ENCODE results near the gene HRH2.

Gene HRH2

GRCh38 chr5:175679411-175679810 is 21.5 kb downstream of the HRH2 start:
- DNase-seq = no peak

GRCh38 chr5:175680020-175680419 is 22.1 kb downstream of the HRH2 start:
- DNase-seq = no peak

GRCh38 chr5:175680463-175680862 is 22.6 kb downstream of the HRH2 start:
- no peak for DNase-seq

GRCh38 chr5:175681045-175681967 is 23.4 kb downstream of the HRH2 start:
- DNase-seq = no peak

GRCh38 chr5:175681968-175682340 is 24.1 kb downstream of the HRH2 start:
- no peak for DNase-seq

- no peak for DNase-seq
Measured at GRCh38 chr5:175682664-175683063, 24.8 kb downstream of the HRH2 start.

GRCh38 chr5:175683231-175683630 is 25.4 kb downstream of the HRH2 start:
- no peak for DNase-seq

- no peak for DNase-seq
Measured at GRCh38 chr5:175683921-175684320, 26.1 kb downstream of the HRH2 start.

- no peak for DNase-seq
Measured at GRCh38 chr5:175684931-175685330, 27.1 kb downstream of the HRH2 start.

- no peak for DNase-seq
Measured at GRCh38 chr5:175685701-175686350, 28.0 kb downstream of the HRH2 start.

- no peak for DNase-seq
Measured at GRCh38 chr5:175686396-175686795, 28.5 kb downstream of the HRH2 start.

- DNase-seq = no peak
Measured at GRCh38 chr5:175686826-175687225, 29.0 kb downstream of the HRH2 start.

- no peak for DNase-seq
Measured at GRCh38 chr5:175687231-175687701, 29.4 kb downstream of the HRH2 start.

GRCh38 chr5:175688352-175689146 is 30.7 kb downstream of the HRH2 start:
- no peak for DNase-seq

- no peak for DNase-seq
Measured at GRCh38 chr5:175689147-175689991, 31.5 kb downstream of the HRH2 start.

GRCh38 chr5:175690025-175690424 is 32.2 kb downstream of the HRH2 start:
- DNase-seq = no peak

- no peak for DNase-seq
Measured at GRCh38 chr5:175690586-175690985, 32.7 kb downstream of the HRH2 start.

GRCh38 chr5:175691761-175692160 is 33.9 kb downstream of the HRH2 start:
- no peak for DNase-seq

- DNase-seq = no peak
Measured at GRCh38 chr5:175692235-175692995, 34.5 kb downstream of the HRH2 start.

GRCh38 chr5:175692996-175693710 is 35.3 kb downstream of the HRH2 start:
- DNase-seq = no peak

GRCh38 chr5:175693741-175694140 is 35.9 kb downstream of the HRH2 start:
- DNase-seq = no peak

Data from NCI-H524 treated with DMSO at 0.1 percent for 48 hours (cell line).